Measurements from ENCODE around the gene GLYATL3.

DNA sequence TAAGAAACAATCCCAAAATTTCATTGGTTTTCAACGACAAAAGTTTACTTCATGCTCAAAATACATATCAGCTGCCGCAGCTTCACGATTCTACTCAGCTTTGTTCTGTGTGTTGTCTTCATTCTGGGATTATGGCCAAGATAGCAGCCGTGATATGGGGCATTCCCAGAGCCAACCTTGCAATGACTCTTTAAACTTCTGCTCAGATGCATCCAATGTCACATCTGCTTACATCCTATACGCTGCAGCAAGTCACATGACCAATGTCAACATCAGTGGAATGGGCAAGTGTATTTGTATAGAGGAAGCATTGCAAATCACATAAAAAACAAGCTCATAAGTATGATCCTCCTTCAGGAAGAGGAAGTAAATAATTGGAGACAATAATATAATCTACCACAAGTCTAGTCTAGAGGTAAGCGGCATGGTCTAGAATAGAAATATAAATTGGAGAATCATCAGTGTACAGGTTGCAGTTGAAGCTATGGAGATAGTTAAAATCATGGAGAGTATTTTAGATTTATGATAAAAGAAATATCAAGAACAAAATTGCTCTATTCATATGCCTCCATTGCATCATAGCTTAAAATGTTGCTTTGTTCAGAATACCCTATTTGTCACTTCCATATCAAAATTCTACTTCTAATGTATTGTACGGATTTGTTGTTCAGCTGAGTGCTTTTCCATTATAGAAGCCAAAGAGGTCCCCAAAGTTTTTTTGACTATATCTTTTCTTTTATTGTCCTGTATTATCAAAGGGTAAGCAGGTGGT lies 43.5 kb downstream of the GLYATL3 start:
- TF ChIP-seq, protein P1, sequence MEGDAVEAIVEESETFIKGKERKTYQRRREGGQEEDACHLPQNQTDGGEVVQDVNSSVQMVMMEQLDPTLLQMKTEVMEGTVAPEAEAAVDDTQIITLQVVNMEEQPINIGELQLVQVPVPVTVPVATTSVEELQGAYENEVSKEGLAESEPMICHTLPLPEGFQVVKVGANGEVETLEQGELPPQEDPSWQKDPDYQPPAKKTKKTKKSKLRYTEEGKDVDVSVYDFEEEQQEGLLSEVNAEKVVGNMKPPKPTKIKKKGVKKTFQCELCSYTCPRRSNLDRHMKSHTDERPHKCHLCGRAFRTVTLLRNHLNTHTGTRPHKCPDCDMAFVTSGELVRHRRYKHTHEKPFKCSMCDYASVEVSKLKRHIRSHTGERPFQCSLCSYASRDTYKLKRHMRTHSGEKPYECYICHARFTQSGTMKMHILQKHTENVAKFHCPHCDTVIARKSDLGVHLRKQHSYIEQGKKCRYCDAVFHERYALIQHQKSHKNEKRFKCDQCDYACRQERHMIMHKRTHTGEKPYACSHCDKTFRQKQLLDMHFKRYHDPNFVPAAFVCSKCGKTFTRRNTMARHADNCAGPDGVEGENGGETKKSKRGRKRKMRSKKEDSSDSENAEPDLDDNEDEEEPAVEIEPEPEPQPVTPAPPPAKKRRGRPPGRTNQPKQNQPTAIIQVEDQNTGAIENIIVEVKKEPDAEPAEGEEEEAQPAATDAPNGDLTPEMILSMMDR (IDR thresholded peaks at IDR 0.05), result no peak
- TF ChIP-seq POLR2A (IDR thresholded peaks at IDR 0.05), result no peak
- no peak for TF ChIP-seq EP300 (IDR thresholded peaks at IDR 0.05; ENCODE audit: low read depth)
- TF ChIP-seq POLR2AphosphoS5 (IDR thresholded peaks at IDR 0.05), result no peak
